GM12864 (cell line): ENCODE data around the gene ZNF609.

Source experiments
- DNase-seq: peaks from one replicate; pipeline ENCODE4 v3.0.0-alpha.2; 2011; ENCODE audit warnings: low read depth
- H3K4me3 ChIP-seq: 2 replicates; pipeline ENCODE4 v1.5.1; 2011; ENCODE audit warnings: mild to moderate bottlenecking, low read depth, low read length, control low read depth
- TF ChIP-seq, protein P1 (sequence below): IDR thresholded peaks from 2 replicates; pipeline ENCODE4 v1.5.1; 2011; ENCODE audit warnings: low read depth, mild to moderate bottlenecking, moderate library complexity, low read length, control low read depth, inconsistent platforms; ENCODE audit errors: missing control alignments

Gene ZNF609

DNA sequence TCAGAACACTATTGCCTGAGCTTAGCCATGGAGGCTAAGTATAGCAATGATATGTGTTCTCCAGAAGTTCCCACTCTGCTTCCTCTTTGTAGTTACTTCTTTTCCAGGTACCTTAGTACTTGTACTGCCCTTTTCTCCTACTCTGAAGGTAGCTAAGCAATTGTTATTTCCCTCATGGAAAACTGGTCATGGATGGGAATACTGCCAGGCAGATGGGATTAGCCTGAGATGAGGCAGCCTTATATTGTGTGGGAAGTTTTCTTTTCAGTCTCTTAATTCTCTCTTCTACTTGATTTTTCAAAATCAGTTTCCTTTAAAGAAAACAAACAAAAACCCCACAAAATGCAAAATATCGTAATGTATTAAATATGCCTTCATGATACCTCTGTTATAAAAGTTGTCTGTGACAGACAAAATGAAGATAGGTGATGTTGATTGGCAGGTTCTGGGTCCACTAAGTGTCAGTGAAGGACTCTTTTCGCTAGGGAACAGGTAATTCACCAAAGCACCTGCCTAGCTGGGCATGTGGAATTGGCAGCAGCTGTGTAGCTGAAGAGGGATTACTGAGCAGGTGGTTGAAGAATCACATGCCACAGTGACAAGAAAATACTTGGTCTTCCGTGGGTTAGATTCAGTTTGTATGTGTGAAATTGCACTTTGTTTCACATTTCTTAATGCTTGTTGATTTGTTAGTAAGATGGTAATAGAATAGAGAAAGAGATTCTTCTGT lies 4.1 kb downstream of the ZNF609 start:
- no peak overlapping the region for H3K4me3 ChIP-seq
- TF ChIP-seq, protein P1, sequence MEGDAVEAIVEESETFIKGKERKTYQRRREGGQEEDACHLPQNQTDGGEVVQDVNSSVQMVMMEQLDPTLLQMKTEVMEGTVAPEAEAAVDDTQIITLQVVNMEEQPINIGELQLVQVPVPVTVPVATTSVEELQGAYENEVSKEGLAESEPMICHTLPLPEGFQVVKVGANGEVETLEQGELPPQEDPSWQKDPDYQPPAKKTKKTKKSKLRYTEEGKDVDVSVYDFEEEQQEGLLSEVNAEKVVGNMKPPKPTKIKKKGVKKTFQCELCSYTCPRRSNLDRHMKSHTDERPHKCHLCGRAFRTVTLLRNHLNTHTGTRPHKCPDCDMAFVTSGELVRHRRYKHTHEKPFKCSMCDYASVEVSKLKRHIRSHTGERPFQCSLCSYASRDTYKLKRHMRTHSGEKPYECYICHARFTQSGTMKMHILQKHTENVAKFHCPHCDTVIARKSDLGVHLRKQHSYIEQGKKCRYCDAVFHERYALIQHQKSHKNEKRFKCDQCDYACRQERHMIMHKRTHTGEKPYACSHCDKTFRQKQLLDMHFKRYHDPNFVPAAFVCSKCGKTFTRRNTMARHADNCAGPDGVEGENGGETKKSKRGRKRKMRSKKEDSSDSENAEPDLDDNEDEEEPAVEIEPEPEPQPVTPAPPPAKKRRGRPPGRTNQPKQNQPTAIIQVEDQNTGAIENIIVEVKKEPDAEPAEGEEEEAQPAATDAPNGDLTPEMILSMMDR: no peak
- DNase-seq: no peak

DNA sequence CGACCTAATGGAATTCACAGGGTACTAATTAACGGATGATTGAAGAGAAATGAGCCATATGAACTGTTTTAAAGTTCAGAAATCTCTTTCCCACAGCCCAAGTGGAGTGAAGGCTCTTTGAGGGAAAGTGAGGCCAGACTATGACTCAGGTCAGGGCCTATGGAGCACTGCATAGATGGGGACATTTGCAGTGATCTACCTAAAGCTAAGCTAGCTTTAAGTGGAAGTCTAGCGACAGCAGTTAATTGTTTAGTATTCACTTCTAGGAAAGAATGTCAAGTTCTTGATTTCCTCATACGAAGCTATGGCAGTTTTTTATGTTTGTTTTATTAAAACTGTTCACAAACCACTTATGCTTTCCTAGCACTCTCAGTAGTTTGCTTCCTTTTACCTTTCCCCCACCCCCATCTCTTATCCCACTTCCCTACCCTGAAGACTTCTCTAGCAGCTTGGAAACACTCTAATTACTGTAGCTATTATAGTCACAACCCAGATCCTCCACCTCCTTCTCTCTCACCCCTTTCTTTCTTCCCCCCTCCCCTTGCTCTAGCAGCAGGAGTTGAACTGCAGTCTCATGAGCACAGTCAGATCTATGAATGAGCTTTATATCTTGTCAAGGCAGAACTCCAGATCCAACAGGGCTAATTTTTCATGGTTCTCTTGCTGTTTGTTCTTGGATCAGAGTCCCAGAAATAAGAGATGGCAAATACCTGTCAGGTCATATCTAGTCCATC lies 6.2 kb downstream of the ZNF609 start:
- no peak overlapping the region for H3K4me3 ChIP-seq
- TF ChIP-seq, protein P1: no peak
- no peak for DNase-seq

DNA sequence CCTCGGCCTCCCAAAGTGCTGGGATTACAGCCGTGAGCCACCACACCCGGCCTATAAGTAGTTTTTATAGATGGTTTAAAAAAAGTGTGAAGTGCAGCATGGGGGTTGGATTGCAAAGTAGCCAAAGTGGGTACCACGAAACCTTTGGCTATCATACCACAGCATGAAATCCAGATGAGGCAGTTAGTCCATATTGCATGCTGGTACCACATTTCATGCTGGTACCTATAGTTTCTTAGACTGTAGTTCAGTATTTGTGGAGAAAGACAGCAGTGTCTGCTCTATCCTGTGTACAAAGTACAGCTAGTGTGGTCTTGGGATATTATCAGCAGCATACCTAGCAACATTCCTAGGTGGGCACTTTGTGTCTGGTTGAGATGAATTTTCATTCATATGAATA lies 11.8 kb downstream of the ZNF609 start:
- TF ChIP-seq, protein P1: no peak
- no peak for DNase-seq
- no peak overlapping the region for H3K4me3 ChIP-seq

DNA sequence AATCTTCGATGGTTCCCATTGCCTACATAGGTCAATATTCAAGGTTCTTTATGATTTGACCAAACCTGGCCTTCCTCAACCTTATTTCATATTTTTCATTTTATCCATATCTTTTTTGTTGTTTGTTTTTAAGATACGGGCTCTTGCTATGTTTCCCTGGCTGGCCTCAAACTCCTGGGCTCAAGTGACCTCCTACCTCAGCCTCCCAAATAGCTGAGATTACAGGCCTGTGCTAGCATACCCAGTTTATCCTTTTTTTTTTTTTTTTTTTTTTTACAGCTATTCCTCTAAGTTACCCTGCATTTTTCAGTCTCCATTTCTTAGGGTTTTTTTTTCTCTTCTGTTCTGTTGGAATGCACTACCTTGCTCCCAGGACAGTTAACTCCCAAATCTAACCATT lies 14.5 kb downstream of the ZNF609 start:
- DNase-seq: no peak
- TF ChIP-seq, protein P1: no peak
- H3K4me3 ChIP-seq: no peak overlapping the region

DNA sequence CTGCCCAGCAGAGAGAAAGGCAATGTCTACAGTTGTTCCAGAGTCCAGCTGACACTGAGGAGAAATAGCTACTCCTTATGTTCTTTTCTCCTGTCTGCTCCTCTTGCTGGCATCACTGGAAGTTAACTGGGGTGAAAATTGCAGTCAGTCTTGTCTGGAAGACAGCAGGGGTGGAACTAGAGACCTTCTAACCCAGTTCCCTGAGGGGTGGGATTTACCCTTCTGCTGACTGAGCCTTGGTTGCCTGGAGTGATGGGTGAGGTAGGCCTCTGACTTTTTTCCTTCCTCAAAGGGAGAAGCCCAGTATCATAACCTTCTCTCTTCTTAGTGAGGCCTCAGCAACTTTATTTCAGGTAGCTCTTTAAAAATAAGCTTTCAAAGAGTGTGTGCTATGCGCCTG lies 16.2 kb downstream of the ZNF609 start:
- H3K4me3 ChIP-seq: no peak overlapping the region
- DNase-seq: no peak
- TF ChIP-seq, protein P1: no peak

DNA sequence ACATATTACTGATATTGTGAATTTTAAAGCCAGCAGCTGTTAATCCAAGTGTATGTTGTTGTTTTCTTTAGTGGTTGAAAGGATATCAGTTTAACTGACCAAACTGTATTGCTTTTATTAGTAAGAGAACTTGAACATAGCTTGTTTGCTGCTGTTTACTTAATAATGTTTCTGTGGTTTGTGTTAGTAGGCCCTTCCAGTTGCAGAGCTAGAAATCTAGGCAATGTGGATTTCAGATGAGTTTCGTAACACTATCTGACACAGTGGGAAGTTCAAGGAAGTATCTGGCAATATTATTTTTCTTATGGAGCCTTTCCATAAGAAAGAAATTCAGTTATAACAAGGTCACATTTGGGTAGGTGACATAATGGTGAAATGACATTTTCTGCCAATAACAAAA lies 18.5 kb downstream of the ZNF609 start:
- TF ChIP-seq, protein P1: no peak
- no peak for DNase-seq
- H3K4me3 ChIP-seq: no peak overlapping the region
